GM23338 (cell line): ENCODE measurements around the gene ERMARD.

ENCODE experiments used
- CREB1 ChIP-seq: fragments of 250-450 bp; sonication (Bioruptor Pico); IDR thresholded peaks from 2 replicates; pipeline ENCODE4 v1.5.0; 2020; ENCODE audit warnings: low read depth, mild to moderate bottlenecking, moderate library complexity
- EZH2 ChIP-seq: fragments of 200-600 bp; sonication (generic); IDR thresholded peaks from one replicate; pipeline ENCODE4 v1.8.0; 2017; ENCODE audit warnings: antibody characterized with exemption, mild to moderate bottlenecking, low read depth; ENCODE audit not compliant: unreplicated experiment
- EZH2phosphoT487 ChIP-seq: fragments of 200-600 bp; sonication (generic); IDR thresholded peaks from one replicate; pipeline ENCODE4 v1.8.1; 2018; ENCODE audit warnings: antibody characterized with exemption; ENCODE audit not compliant: unreplicated experiment
- JUNB ChIP-seq: IDR thresholded peaks from one replicate; pipeline ENCODE4 v1.6.1; 2016; ENCODE audit warnings: antibody characterized with exemption; ENCODE audit not compliant: unreplicated experiment
- NANOG ChIP-seq: IDR thresholded peaks from 2 replicates; pipeline ENCODE4 v1.6.1; 2016; ENCODE audit warnings: antibody characterized with exemption, borderline replicate concordance
- POLR2AphosphoS5 ChIP-seq: IDR thresholded peaks from 2 replicates; pipeline ENCODE4 v1.6.1; 2016; ENCODE audit warnings: antibody characterized with exemption, low read depth
- STAT1 ChIP-seq: IDR thresholded peaks from one replicate; pipeline ENCODE4 v1.6.1; 2016; ENCODE audit warnings: antibody characterized with exemption; ENCODE audit not compliant: unreplicated experiment
- ZNF114 ChIP-seq: fragments of 250-450 bp; sonication (Bioruptor Pico); IDR thresholded peaks from 2 replicates; pipeline ENCODE4 v1.5.0; 2020; ENCODE audit warnings: mild to moderate bottlenecking, moderate library complexity
- ZNF331 ChIP-seq: fragments of 250-450 bp; sonication (Bioruptor Pico); IDR thresholded peaks from 2 replicates; pipeline ENCODE4 v1.5.0; 2020; ENCODE audit warnings: low read depth, mild to moderate bottlenecking, moderate library complexity
- TF ChIP-seq, protein P1 (sequence below), 2 experiments: fragments of 200-600 bp in 1 of 2; sonication (generic) in 1 of 2; conservative IDR thresholded peaks; 2 replicates each; pipeline versions ENCODE4 v1.5.1 to v1.6.1; 2016 to 2017; ENCODE audit warnings: antibody characterized with exemption in 2 of 2, low read depth in 2 of 2, mild to moderate bottlenecking in 2 of 2, moderate library complexity in 1 of 2
- TF ChIP-seq, protein P2 (sequence below): IDR thresholded peaks from one replicate; pipeline ENCODE4 v1.6.1; 2018; ENCODE audit warnings: antibody characterized with exemption; ENCODE audit not compliant: unreplicated experiment
- TF ChIP-seq, protein P3 (sequence below): IDR thresholded peaks from 2 replicates; pipeline ENCODE4 v1.6.1; 2016; ENCODE audit warnings: antibody characterized with exemption

DNA sequence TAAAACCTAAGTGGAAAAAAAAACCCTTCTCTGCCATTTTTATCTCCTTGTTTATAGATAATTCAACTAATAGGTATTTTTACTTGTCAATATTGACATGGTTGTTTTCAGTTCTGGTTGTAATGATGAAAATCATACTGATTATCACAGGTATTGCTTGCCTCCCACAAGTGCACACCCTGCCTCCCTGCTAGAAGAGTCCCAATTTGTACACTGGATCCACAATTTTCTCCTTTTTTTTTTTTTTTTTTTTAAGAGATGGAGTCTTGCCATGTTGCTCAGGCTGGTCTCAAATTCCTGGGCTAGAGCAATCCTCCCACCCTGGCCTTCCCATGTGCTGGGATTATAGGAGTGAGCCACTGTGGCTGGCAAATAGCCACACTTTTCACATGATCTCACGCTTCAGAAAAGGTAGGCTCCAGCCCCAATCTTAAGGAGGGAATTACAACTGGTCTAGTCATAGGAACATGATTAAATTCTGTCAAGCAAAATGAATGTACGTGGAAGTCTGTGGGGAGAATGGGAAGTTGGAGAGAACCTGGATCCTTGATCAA is 12.4 kb upstream of the ERMARD start:
- TF ChIP-seq ZNF331 (CRISPR knock-in tag) = no peak
- no peak for TF ChIP-seq EZH2phosphoT487
- TF ChIP-seq EZH2 = no peak
- TF ChIP-seq, protein P1, sequence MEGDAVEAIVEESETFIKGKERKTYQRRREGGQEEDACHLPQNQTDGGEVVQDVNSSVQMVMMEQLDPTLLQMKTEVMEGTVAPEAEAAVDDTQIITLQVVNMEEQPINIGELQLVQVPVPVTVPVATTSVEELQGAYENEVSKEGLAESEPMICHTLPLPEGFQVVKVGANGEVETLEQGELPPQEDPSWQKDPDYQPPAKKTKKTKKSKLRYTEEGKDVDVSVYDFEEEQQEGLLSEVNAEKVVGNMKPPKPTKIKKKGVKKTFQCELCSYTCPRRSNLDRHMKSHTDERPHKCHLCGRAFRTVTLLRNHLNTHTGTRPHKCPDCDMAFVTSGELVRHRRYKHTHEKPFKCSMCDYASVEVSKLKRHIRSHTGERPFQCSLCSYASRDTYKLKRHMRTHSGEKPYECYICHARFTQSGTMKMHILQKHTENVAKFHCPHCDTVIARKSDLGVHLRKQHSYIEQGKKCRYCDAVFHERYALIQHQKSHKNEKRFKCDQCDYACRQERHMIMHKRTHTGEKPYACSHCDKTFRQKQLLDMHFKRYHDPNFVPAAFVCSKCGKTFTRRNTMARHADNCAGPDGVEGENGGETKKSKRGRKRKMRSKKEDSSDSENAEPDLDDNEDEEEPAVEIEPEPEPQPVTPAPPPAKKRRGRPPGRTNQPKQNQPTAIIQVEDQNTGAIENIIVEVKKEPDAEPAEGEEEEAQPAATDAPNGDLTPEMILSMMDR (conservative IDR thresholded peaks at IDR 0.05; ENCODE audit: low read depth in 2 of 2) = no peak
- no peak for TF ChIP-seq JUNB
- no peak for TF ChIP-seq CREB1
- TF ChIP-seq POLR2AphosphoS5 = no peak
- TF ChIP-seq, protein P2, sequence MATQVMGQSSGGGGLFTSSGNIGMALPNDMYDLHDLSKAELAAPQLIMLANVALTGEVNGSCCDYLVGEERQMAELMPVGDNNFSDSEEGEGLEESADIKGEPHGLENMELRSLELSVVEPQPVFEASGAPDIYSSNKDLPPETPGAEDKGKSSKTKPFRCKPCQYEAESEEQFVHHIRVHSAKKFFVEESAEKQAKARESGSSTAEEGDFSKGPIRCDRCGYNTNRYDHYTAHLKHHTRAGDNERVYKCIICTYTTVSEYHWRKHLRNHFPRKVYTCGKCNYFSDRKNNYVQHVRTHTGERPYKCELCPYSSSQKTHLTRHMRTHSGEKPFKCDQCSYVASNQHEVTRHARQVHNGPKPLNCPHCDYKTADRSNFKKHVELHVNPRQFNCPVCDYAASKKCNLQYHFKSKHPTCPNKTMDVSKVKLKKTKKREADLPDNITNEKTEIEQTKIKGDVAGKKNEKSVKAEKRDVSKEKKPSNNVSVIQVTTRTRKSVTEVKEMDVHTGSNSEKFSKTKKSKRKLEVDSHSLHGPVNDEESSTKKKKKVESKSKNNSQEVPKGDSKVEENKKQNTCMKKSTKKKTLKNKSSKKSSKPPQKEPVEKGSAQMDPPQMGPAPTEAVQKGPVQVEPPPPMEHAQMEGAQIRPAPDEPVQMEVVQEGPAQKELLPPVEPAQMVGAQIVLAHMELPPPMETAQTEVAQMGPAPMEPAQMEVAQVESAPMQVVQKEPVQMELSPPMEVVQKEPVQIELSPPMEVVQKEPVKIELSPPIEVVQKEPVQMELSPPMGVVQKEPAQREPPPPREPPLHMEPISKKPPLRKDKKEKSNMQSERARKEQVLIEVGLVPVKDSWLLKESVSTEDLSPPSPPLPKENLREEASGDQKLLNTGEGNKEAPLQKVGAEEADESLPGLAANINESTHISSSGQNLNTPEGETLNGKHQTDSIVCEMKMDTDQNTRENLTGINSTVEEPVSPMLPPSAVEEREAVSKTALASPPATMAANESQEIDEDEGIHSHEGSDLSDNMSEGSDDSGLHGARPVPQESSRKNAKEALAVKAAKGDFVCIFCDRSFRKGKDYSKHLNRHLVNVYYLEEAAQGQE = no peak
- TF ChIP-seq, protein P3, sequence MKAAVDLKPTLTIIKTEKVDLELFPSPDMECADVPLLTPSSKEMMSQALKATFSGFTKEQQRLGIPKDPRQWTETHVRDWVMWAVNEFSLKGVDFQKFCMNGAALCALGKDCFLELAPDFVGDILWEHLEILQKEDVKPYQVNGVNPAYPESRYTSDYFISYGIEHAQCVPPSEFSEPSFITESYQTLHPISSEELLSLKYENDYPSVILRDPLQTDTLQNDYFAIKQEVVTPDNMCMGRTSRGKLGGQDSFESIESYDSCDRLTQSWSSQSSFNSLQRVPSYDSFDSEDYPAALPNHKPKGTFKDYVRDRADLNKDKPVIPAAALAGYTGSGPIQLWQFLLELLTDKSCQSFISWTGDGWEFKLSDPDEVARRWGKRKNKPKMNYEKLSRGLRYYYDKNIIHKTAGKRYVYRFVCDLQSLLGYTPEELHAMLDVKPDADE = no peak
- no peak for TF ChIP-seq NANOG
- no peak for TF ChIP-seq STAT1
- no peak for TF ChIP-seq ZNF114 (CRISPR knock-in tag)
